ENCODE results near the gene TXNRD2.
"Not testable (repeated sequence)": the region's sequence is repeated elsewhere in the genome, so short reads cannot be mapped to it uniquely, and the experiment has no call there.

TXNRD2 gene

DNA sequence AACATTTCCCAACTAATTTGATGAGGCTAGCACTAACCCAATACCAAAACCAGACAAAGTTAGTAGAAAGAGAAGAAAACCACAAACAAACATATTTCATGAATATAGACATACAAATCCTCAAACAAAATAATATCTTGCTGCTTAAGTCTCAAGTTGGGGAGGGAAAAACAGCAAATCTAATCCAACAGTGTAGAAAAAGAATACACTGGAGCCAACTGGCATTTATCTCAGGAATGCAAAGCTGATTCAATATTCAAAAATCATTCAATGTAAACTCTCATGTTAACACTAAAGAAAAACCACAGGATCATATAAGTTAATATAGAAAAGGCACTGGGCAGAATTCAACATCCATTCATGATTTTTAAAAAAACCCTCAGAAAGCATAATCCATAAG, 105.1 kb downstream of the TXNRD2 start:
- H3K36me3 ChIP-seq (ENCODE audit: insufficient read depth, low read length), result peaks cover 6% of the 10 kb centered on the region
- peaks cover 21% of the 10 kb centered on the region for H3K4me1 ChIP-seq (ENCODE audit: insufficient read depth, low read length)
- ATAC-seq (ENCODE audit: insufficient read depth, low read depth) (no peak), DNase-seq (no peak)
- H3K4me2 ChIP-seq (ENCODE audit: insufficient read depth, low read length), result no peak overlapping the region
- H2AFZ ChIP-seq (ENCODE audit: low read depth, low read length), result no peak overlapping the region
- peaks cover 67% of the 10 kb centered on the region for H3K79me2 ChIP-seq (ENCODE audit: insufficient read depth, low read length)
- peaks cover 7% of the 10 kb centered on the region; the same call in 1 of the 2 replicates for H4K20me1 ChIP-seq (ENCODE audit: insufficient read depth, low read length)
- TF ChIP-seq, protein P1, sequence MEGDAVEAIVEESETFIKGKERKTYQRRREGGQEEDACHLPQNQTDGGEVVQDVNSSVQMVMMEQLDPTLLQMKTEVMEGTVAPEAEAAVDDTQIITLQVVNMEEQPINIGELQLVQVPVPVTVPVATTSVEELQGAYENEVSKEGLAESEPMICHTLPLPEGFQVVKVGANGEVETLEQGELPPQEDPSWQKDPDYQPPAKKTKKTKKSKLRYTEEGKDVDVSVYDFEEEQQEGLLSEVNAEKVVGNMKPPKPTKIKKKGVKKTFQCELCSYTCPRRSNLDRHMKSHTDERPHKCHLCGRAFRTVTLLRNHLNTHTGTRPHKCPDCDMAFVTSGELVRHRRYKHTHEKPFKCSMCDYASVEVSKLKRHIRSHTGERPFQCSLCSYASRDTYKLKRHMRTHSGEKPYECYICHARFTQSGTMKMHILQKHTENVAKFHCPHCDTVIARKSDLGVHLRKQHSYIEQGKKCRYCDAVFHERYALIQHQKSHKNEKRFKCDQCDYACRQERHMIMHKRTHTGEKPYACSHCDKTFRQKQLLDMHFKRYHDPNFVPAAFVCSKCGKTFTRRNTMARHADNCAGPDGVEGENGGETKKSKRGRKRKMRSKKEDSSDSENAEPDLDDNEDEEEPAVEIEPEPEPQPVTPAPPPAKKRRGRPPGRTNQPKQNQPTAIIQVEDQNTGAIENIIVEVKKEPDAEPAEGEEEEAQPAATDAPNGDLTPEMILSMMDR (IDR thresholded peaks at IDR 0.05; ENCODE audit: borderline replicate concordance, extremely low read depth, low read length, poor library complexity, severe bottlenecking), result no peak
- no peak for TF ChIP-seq EZH2 (IDR thresholded peaks at IDR 0.05; ENCODE audit: borderline replicate concordance, low read depth, low read length, severe bottlenecking)
- no peak overlapping the region for H3K4me3 ChIP-seq (ENCODE audit: low read depth in 1 of 2, low read length in 2 of 2)
- H3K9me3 ChIP-seq (ENCODE audit: insufficient read depth, low read length, severe bottlenecking), result no peaks in the 10 kb centered on the region
- no peak overlapping the region for H3K27ac ChIP-seq (ENCODE audit: low read length)
- H3K9ac ChIP-seq (ENCODE audit: low read depth, low read length), result no peak overlapping the region
- no peaks in the 10 kb centered on the region for H3K27me3 ChIP-seq (ENCODE audit: insufficient read depth, low read length, poor library complexity)

DNA sequence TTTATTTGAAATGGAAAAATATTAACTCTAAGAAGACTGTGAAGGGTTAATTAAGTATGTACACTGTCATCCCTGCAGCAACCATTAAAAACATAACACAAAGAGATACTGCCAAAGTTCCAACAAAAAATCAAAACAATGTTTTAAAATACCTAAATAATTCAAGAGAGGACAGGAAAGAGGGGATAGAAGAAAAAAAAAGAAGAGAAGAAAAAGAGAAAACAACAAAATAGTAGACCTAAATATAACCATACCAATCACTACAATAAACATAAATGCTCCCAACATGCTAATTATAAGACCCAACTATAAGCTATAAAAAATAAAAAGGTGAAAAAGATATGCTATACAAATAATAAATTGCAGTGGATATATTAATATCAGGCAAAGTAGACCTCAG, 107.0 kb downstream of the TXNRD2 start:
- H2AFZ ChIP-seq (ENCODE audit: low read depth, low read length), result no peak overlapping the region
- H3K27me3 ChIP-seq (ENCODE audit: insufficient read depth, low read length, poor library complexity), result no peaks in the 10 kb centered on the region
- H3K4me3 ChIP-seq (ENCODE audit: low read depth in 1 of 2, low read length in 2 of 2), result no peak overlapping the region
- H3K79me2 ChIP-seq (ENCODE audit: insufficient read depth, low read length), result peaks cover 65% of the 10 kb centered on the region
- 0 out of 2 replicates have a peak, but pooled peaks cover 3% of the 10 kb centered on the region for H4K20me1 ChIP-seq (ENCODE audit: insufficient read depth, low read length)
- ATAC-seq (ENCODE audit: insufficient read depth, low read depth) (no peak), DNase-seq (no peak)
- TF ChIP-seq EZH2 (IDR thresholded peaks at IDR 0.05; ENCODE audit: borderline replicate concordance, low read depth, low read length, severe bottlenecking), result no peak
- TF ChIP-seq, protein P1 (IDR thresholded peaks at IDR 0.05; ENCODE audit: borderline replicate concordance, extremely low read depth, low read length, poor library complexity, severe bottlenecking), result no peak
- no peaks in the 10 kb centered on the region for H3K36me3 ChIP-seq (ENCODE audit: insufficient read depth, low read length)
- H3K27ac ChIP-seq (ENCODE audit: low read length), result no peak overlapping the region
- no peak overlapping the region for H3K9ac ChIP-seq (ENCODE audit: low read depth, low read length)
- H3K9me3 ChIP-seq (ENCODE audit: insufficient read depth, low read length, severe bottlenecking), result no peaks in the 10 kb centered on the region
- H3K4me2 ChIP-seq (ENCODE audit: insufficient read depth, low read length), result no peak overlapping the region
- H3K4me1 ChIP-seq (ENCODE audit: insufficient read depth, low read length), result peaks cover 21% of the 10 kb centered on the region

DNA sequence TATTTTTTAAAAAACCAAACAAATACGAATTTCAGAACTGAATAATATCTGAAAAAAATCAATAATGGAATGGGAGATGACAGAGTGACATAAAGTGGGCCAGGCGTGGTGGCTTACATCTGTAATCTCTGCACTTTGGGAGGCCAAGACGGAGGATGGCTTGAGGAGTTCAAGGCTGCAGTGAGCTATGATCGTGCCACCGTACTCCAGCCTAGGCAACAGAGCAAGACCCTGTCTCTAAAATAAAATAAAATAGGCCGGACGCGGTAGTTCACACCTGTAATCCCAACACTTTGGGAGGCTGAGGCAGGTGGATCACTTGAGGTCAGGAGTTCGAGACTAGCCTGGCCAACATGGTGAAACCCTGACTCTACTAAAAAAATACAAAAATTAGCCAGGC, 108.3 kb downstream of the TXNRD2 start:
- Histone ChIP-seq H3K4me1 (ENCODE audit: insufficient read depth, low read length) (peaks cover 21% of the 10 kb centered on the region), H3K79me2 (ENCODE audit: insufficient read depth, low read length) (peaks cover 60% of the 10 kb centered on the region), H3K27ac (ENCODE audit: low read length) (peak overlapping the region; percentile 65; the same call in 1 of the 2 replicates)
- H3K4me3 ChIP-seq (ENCODE audit: low read depth in 1 of 2, low read length in 2 of 2); H3K4me2 ChIP-seq (ENCODE audit: insufficient read depth, low read length); H3K36me3 ChIP-seq (ENCODE audit: insufficient read depth, low read length); H3K9me3 ChIP-seq (ENCODE audit: insufficient read depth, low read length, severe bottlenecking); H2AFZ ChIP-seq (ENCODE audit: low read depth, low read length); H4K20me1 ChIP-seq (ENCODE audit: insufficient read depth, low read length); H3K27me3 ChIP-seq (ENCODE audit: insufficient read depth, low read length, poor library complexity); ATAC-seq (ENCODE audit: insufficient read depth, low read depth); DNase-seq; H3K9ac ChIP-seq (ENCODE audit: low read depth, low read length): not testable (repeated sequence)

DNA sequence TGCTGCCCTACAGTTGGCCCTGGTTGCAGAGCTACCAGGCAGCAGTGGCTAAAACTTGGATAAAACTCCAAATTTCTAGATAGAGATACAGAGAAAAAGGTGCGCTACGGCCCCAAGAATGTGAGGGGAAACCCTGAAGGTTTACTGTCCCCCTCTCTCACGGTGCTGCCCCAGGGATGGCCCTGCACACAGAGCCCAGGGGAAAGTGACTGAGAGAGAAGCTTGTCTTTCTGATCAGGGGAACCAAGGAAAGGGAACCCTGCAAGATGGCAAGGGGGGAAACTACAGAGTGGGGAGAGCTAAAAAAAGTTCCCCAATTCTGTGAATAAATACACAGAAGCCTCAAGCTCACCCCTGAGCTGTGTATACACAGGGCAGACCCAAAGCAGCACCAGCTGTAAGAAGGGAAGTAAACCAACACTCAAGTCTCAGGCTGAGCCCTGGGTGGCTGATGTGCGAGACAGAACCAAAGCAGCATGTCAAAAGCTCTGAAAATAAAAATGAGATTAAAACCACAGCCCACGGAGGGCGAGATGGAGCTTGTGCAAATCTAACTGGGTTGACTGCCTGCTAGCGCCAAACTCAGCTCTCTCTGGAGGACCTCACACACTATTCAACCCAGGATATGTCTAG, 109.0 kb downstream of the TXNRD2 start:
- no peak overlapping the region for H3K4me3 ChIP-seq (ENCODE audit: low read depth in 1 of 2, low read length in 2 of 2)
- no peaks in the 10 kb centered on the region for H3K36me3 ChIP-seq (ENCODE audit: insufficient read depth, low read length)
- no peaks in the 10 kb centered on the region for H3K27me3 ChIP-seq (ENCODE audit: insufficient read depth, low read length, poor library complexity)
- peak overlapping the region; percentile 65 for H3K27ac ChIP-seq (ENCODE audit: low read length)
- H4K20me1 ChIP-seq (ENCODE audit: insufficient read depth, low read length), result 0 out of 2 replicates have a peak, but pooled peaks cover 3% of the 10 kb centered on the region
- peaks cover 59% of the 10 kb centered on the region for H3K79me2 ChIP-seq (ENCODE audit: insufficient read depth, low read length)
- peaks cover 21% of the 10 kb centered on the region for H3K4me1 ChIP-seq (ENCODE audit: insufficient read depth, low read length)
- DNase-seq (peak; percentile 58), ATAC-seq (ENCODE audit: insufficient read depth, low read depth) (peak; percentile 86)
- no peak overlapping the region for H3K4me2 ChIP-seq (ENCODE audit: insufficient read depth, low read length)
- TF ChIP-seq, protein P1 (IDR thresholded peaks at IDR 0.05; ENCODE audit: borderline replicate concordance, extremely low read depth, low read length, poor library complexity, severe bottlenecking), result peak; percentile 35
- TF ChIP-seq EZH2 (IDR thresholded peaks at IDR 0.05; ENCODE audit: borderline replicate concordance, low read depth, low read length, severe bottlenecking), result no peak
- no peaks in the 10 kb centered on the region for H3K9me3 ChIP-seq (ENCODE audit: insufficient read depth, low read length, severe bottlenecking)
- H3K9ac ChIP-seq (ENCODE audit: low read depth, low read length), result peak overlapping the region; percentile 19; the same call in 1 of the 2 replicates
- H2AFZ ChIP-seq (ENCODE audit: low read depth, low read length), result no peak overlapping the region

DNA sequence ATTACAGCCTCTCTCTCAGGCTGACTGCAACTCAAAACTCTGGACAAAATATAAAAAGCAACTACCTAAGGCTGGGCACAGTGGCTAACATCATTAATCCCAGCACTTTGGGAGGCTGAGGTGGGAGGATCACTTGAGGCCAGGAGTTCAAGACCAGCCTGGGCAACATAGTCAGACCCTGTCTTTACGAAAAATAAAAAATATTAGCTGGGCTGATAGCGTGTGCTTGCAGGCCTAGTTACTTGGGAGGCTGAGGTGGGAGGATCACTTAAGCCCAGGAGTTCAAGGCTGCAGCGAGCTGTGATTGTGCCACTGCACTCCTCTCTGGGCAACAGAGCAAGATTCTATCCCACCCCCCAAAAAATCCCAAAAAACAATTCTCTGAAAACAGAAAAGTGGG, 109.6 kb downstream of the TXNRD2 start:
- H3K4me3 ChIP-seq (ENCODE audit: low read depth in 1 of 2, low read length in 2 of 2); H3K27me3 ChIP-seq (ENCODE audit: insufficient read depth, low read length, poor library complexity); ATAC-seq (ENCODE audit: insufficient read depth, low read depth); H3K4me2 ChIP-seq (ENCODE audit: insufficient read depth, low read length); H4K20me1 ChIP-seq (ENCODE audit: insufficient read depth, low read length); H2AFZ ChIP-seq (ENCODE audit: low read depth, low read length); H3K9me3 ChIP-seq (ENCODE audit: insufficient read depth, low read length, severe bottlenecking); DNase-seq; H3K36me3 ChIP-seq (ENCODE audit: insufficient read depth, low read length): not testable (repeated sequence)
- Histone ChIP-seq H3K27ac (ENCODE audit: low read length) (peak overlapping the region; percentile 43; the same call in 1 of the 2 replicates), H3K79me2 (ENCODE audit: insufficient read depth, low read length) (peaks cover 59% of the 10 kb centered on the region), H3K9ac (ENCODE audit: low read depth, low read length) (peak overlapping the region; percentile 19; the same call in 1 of the 2 replicates), H3K4me1 (ENCODE audit: insufficient read depth, low read length) (peaks cover 21% of the 10 kb centered on the region)
